Mesothelial cell of epicardium (in vitro differentiated cells): ENCODE results near the gene TACC3. TPM values are rescaled to one million over a fixed set of nuclear protein-coding genes. Genes with fewer than 3 reads are reported as not detected.

Experiments
- DNase-seq, 2 experiments: peaks; one replicate each; pipeline ENCODE4 v3.0.0; 2021; ENCODE audit warnings: low spot score in 2 of 2; ENCODE audit not compliant: unreplicated experiment in 2 of 2
- H3K27ac Mint-ChIP-seq: 2 replicates; pipeline ENCODE4 v1.8.0; 2021; ENCODE audit warnings: mixed read lengths
- H3K27me3 Mint-ChIP-seq: 2 replicates; pipeline ENCODE4 v1.8.0; 2021; ENCODE audit warnings: low read depth, mixed read lengths
- H3K36me3 Mint-ChIP-seq: 2 replicates; pipeline ENCODE4 v1.8.0; 2021; ENCODE audit warnings: mixed read lengths
- H3K4me1 Mint-ChIP-seq: 2 replicates; pipeline ENCODE4 v1.8.0; 2021; ENCODE audit warnings: mixed read lengths
- H3K4me3 Mint-ChIP-seq: 2 replicates; pipeline ENCODE4 v1.8.0; 2021; ENCODE audit warnings: mild to moderate bottlenecking, moderate library complexity, mixed read lengths
- H3K9me3 Mint-ChIP-seq: 2 replicates; pipeline ENCODE4 v1.8.0; 2021; ENCODE audit warnings: mixed read lengths
- total RNA-seq: library from RNA; stranded (reverse); gene quantifications from 3 replicates; pipeline ENCODE4 v1.2.1, GENCODE V29; 2021
- TF ChIP-seq, protein P1 (sequence below): fragments of 200-600 bp; sonication (generic); IDR thresholded peaks from one replicate; pipeline ENCODE4 v1.5.0; 2021; ENCODE audit warnings: antibody characterized with exemption; ENCODE audit not compliant: unreplicated experiment

The TACC3 gene
- total RNA-seq, 1 donor from 2014 or later, result 45.3 TPM

DNA sequence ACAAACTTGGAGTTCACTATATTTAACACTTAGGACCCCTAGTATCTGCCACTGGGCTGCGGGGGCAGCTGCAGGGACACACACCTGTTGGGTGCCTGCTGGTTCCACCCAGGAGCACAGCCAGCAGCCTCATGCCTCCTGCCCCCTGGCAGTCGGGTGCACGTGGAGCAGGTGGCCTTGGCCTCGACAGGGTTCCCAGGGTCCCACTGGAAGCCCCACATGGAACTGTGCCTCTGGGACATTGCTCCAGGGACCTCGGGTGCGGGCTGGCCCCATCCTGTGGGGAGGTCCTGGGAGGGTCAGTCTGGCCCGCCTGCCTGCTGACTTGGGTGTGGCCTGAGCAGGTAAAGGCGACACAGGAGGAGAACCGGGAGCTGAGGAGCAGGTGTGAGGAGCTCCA lies 18.0 kb downstream of the TACC3 start:
- Mint-ChIP-seq H3K9me3 (peaks cover 6% of the 10 kb centered on the region), H3K4me3 (no peak overlapping the region), H3K4me1 (no peaks in the 10 kb centered on the region), H3K27me3 (no peaks in the 10 kb centered on the region), H3K27ac (no peak overlapping the region), H3K36me3 (peaks cover 56% of the 10 kb centered on the region)
- TF ChIP-seq, protein P1, sequence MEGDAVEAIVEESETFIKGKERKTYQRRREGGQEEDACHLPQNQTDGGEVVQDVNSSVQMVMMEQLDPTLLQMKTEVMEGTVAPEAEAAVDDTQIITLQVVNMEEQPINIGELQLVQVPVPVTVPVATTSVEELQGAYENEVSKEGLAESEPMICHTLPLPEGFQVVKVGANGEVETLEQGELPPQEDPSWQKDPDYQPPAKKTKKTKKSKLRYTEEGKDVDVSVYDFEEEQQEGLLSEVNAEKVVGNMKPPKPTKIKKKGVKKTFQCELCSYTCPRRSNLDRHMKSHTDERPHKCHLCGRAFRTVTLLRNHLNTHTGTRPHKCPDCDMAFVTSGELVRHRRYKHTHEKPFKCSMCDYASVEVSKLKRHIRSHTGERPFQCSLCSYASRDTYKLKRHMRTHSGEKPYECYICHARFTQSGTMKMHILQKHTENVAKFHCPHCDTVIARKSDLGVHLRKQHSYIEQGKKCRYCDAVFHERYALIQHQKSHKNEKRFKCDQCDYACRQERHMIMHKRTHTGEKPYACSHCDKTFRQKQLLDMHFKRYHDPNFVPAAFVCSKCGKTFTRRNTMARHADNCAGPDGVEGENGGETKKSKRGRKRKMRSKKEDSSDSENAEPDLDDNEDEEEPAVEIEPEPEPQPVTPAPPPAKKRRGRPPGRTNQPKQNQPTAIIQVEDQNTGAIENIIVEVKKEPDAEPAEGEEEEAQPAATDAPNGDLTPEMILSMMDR, result no peak
- no peak for DNase-seq

DNA sequence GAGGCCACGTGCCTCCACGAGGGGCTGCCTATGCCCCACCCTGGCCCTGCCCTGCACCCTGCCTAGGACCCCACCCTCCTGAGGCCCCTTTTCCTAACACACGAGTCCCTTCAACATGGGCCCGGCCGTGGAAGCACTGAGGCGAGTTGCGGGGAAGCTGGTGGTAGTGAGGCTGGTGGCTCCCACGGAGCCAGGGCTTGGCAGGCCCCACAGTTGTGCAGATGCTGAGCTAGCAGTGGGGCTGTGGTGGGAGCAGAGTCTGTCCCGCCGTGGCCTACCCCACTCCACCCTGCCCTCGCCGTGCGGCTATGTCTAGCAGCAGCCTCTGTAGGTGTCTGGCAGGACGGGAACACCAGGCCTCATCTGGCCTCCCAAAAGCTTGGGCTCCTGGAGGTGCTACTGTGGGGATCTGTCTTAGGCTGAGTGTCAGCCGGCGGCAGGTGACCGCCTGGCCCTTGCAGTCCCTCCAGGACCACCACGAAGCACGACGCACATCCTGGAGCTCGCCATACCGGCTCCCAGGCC lies 18.8 kb downstream of the TACC3 start:
- H3K4me1 Mint-ChIP-seq, result no peaks in the 10 kb centered on the region

DNA sequence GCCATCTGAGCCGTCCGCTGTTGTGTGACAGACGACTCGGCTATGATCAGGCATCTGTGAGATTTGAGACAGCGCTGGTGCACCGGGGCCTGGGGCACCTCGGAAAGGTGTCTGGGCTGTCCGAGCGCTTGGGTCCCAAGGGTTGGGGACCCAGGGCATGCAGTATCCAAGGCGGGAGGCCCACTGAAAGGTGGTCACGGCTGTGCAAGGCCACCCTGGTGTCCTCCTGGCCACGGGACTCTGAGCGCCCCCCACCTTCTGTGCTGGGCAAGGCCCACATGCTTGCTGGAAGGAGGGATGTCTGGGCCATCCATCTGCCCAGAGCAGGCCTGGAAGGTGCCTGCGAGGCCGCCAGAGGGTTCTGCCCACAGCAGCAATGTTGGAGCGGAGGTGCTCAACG lies 19.9 kb downstream of the TACC3 start:
- Mint-ChIP-seq H3K9me3 (peaks cover 6% of the 10 kb centered on the region), H3K4me1 (no peaks in the 10 kb centered on the region), H3K27ac (no peak overlapping the region), H3K4me3 (no peak overlapping the region), H3K27me3 (no peaks in the 10 kb centered on the region), H3K36me3 (peaks cover 52% of the 10 kb centered on the region)
- TF ChIP-seq, protein P1, result no peak
- no peak for DNase-seq

More for the DNA sequence above, 18.8 kb downstream of the TACC3 start:
- Mint-ChIP-seq H3K36me3 (peaks cover 58% of the 10 kb centered on the region), H3K9me3 (peaks cover 6% of the 10 kb centered on the region), H3K4me3 (no peak overlapping the region), H3K27me3 (no peaks in the 10 kb centered on the region), H3K27ac (no peak overlapping the region)
- TF ChIP-seq, protein P1, result no peak
- DNase-seq, result no peak

DNA sequence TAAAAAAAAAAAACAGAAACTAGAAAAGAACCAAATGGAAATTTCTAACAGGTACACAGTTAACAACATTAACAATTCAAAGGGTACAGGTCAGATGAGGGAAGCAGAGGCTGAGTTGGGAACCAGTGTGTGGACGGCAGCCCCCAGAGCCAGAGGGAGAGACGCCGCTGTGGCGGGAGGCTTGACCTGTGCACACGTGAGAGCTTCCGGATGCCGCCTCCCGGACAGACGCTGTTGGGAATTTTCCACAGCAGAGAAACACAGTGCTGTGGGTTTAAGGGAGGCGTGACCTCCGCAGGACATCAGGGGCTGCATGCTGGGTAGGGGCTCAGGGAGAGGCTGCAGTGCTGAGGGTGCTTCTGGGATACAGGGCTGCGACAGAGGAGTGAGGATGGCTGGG lies 22.2 kb downstream of the TACC3 start:
- DNase-seq, result no peak
- TF ChIP-seq, protein P1, result no peak
- Mint-ChIP-seq H3K27ac (no peak overlapping the region), H3K9me3 (peaks cover 4% of the 10 kb centered on the region), H3K4me1 (no peaks in the 10 kb centered on the region), H3K27me3 (peaks cover 2% of the 10 kb centered on the region), H3K4me3 (no peak overlapping the region), H3K36me3 (peaks cover 31% of the 10 kb centered on the region)

DNA sequence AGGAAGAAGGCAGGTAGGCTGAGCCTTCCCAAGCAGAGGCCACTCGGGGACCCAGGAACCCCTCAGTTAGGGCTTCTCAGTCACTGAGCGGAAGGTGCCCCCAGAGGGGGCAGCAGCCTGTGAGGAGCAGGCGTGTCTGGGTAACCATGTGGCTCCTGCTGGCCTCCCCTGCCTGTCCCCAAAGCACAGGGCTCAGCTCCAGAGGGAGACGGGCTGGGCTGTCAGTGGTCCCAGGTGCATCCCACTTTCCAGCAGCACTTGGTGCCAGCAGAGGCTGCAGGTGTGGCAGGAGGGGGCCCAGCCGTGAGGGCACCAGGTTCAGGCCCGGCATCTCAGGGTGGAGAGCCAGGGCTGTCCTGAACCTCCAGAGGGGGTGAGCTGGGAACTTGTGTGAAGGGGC lies 22.7 kb downstream of the TACC3 start:
- DNase-seq, result no peak
- Mint-ChIP-seq H3K27ac (no peak overlapping the region), H3K4me1 (no peaks in the 10 kb centered on the region), H3K9me3 (no peaks in the 10 kb centered on the region), H3K36me3 (peaks cover 27% of the 10 kb centered on the region), H3K4me3 (no peak overlapping the region), H3K27me3 (peaks cover 2% of the 10 kb centered on the region)
- TF ChIP-seq, protein P1, result no peak

DNA sequence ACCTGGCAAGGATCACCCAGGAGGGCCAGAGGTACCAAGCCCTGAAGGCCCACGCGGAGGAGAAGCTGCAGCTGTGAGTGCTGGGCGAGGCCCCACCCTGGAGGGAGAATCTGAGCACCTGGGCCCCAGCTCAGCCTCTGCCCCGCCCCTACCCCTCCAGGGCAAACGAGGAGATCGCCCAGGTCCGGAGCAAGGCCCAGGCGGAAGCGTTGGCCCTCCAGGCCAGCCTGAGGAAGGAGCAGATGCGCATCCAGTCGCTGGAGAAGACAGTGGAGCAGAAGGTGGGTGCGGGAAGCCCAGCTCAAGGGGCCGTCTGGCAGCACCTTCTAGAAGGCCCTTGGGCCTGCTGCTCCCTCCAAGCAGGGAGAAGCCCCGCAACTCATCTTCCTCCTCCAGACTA lies 23.2 kb downstream of the TACC3 start:
- DNase-seq, result no peak
- Mint-ChIP-seq H3K4me1 (no peaks in the 10 kb centered on the region), H3K27ac (no peak overlapping the region), H3K9me3 (no peaks in the 10 kb centered on the region), H3K4me3 (no peak overlapping the region), H3K36me3 (peaks cover 24% of the 10 kb centered on the region), H3K27me3 (peaks cover 2% of the 10 kb centered on the region)
- TF ChIP-seq, protein P1, result no peak
